ENCODE measurements around the gene LAMC1.
A peak's percentile ranks its signal among the peaks of the same experiment; 100 is the strongest.

LAMC1 gene

GRCh38 chr1:183081402-183082120 is 58.3 kb downstream of the LAMC1 start:
- no peak overlapping the region for H3K4me3 ChIP-seq (ENCODE audit: low read depth, low read length)
- peaks cover 4% of the 10 kb centered on the region for H3K79me2 ChIP-seq (ENCODE audit: control insufficient read depth, insufficient read depth, low read length, poor library complexity)
- no peak overlapping the region for H2AK5ac ChIP-seq (ENCODE audit: low read length)
- no peaks in the 10 kb centered on the region for H3K27me3 ChIP-seq (ENCODE audit: insufficient read depth, low read length)
- H3K36me3 ChIP-seq (ENCODE audit: control insufficient read depth in 1 of 2, insufficient read depth in 2 of 2, low read length in 2 of 2) = no peaks in the 10 kb centered on the region
- no peak overlapping the region for H3K14ac ChIP-seq (ENCODE audit: low read length)
- H3K9ac ChIP-seq (ENCODE audit: low read length) = no peak overlapping the region
- H2BK5ac ChIP-seq (ENCODE audit: low read depth, low read length, poor library complexity) = no peak overlapping the region
- H3K4me1 ChIP-seq (ENCODE audit: control insufficient read depth in 1 of 2, insufficient read depth in 2 of 2, low read length in 2 of 2) = peaks cover 0 to 3% of the 10 kb centered on the region in 2 experiments
- no CpG with 5 or more reads among the region's 4 CpGs for WGBS (ENCODE audit: extremely low coverage, insufficient coverage, insufficient read length)
- H3K18ac ChIP-seq (ENCODE audit: low read length) = no peak overlapping the region
- no peak overlapping the region for H3K4ac ChIP-seq (ENCODE audit: low read depth, low read length)
- H4K8ac ChIP-seq (ENCODE audit: low read depth, low read length) = no peak overlapping the region
- no peaks in the 10 kb centered on the region for H3K9me3 ChIP-seq (ENCODE audit: insufficient read depth, low read depth, low read length)
- no peak overlapping the region for H4K91ac ChIP-seq (ENCODE audit: low read depth, low read length)
- no peak overlapping the region for H3K27ac ChIP-seq (ENCODE audit: low read depth, low read length)
- H3K23ac ChIP-seq (ENCODE audit: low read length) = no peak overlapping the region
- DNase-seq = no peak
- no peak overlapping the region for H4K12ac ChIP-seq (ENCODE audit: low read depth, low read length)
- no peak overlapping the region for H2BK12ac ChIP-seq (ENCODE audit: low read length)
- H2BK120ac ChIP-seq (ENCODE audit: insufficient read depth, low read length, poor library complexity) = no peak overlapping the region
- H3K4me2 ChIP-seq (ENCODE audit: low read length) = no peak overlapping the region
- H2AFZ ChIP-seq (ENCODE audit: insufficient read depth, low read length, poor library complexity) = no peak overlapping the region
- H3K79me1 ChIP-seq (ENCODE audit: low read length) = no peaks in the 10 kb centered on the region

GRCh38 chr1:183082650-183083049 is 59.4 kb downstream of the LAMC1 start:
- H4K12ac ChIP-seq (ENCODE audit: low read depth, low read length) = no peak overlapping the region
- no peaks in the 10 kb centered on the region for H3K79me1 ChIP-seq (ENCODE audit: low read length)
- H3K18ac ChIP-seq (ENCODE audit: low read length) = no peak overlapping the region
- H2BK120ac ChIP-seq (ENCODE audit: insufficient read depth, low read length, poor library complexity) = no peak overlapping the region
- H3K79me2 ChIP-seq (ENCODE audit: control insufficient read depth, insufficient read depth, low read length, poor library complexity) = peaks cover 4% of the 10 kb centered on the region
- H2BK5ac ChIP-seq (ENCODE audit: low read depth, low read length, poor library complexity) = no peak overlapping the region
- H3K9ac ChIP-seq (ENCODE audit: low read length) = no peak overlapping the region
- no peak overlapping the region for H3K27ac ChIP-seq (ENCODE audit: low read depth, low read length)
- H3K36me3 ChIP-seq (ENCODE audit: control insufficient read depth in 1 of 2, insufficient read depth in 2 of 2, low read length in 2 of 2) = no peaks in the 10 kb centered on the region
- no peak overlapping the region for H3K4me3 ChIP-seq (ENCODE audit: low read depth, low read length)
- H3K4ac ChIP-seq (ENCODE audit: low read depth, low read length) = no peak overlapping the region
- no peak overlapping the region for H3K23ac ChIP-seq (ENCODE audit: low read length)
- H3K14ac ChIP-seq (ENCODE audit: low read length) = no peak overlapping the region
- H2AFZ ChIP-seq (ENCODE audit: insufficient read depth, low read length, poor library complexity) = no peak overlapping the region
- no CpG with 5 or more reads among the region's 1 CpG for WGBS (ENCODE audit: extremely low coverage, insufficient coverage, insufficient read length)
- no peaks in the 10 kb centered on the region for H3K9me3 ChIP-seq (ENCODE audit: insufficient read depth, low read depth, low read length)
- DNase-seq = no peak
- H2BK12ac ChIP-seq (ENCODE audit: low read length) = no peak overlapping the region
- H3K27me3 ChIP-seq (ENCODE audit: insufficient read depth, low read length) = no peaks in the 10 kb centered on the region
- no peak overlapping the region for H4K91ac ChIP-seq (ENCODE audit: low read depth, low read length)
- H4K8ac ChIP-seq (ENCODE audit: low read depth, low read length) = no peak overlapping the region
- no peak overlapping the region for H3K4me2 ChIP-seq (ENCODE audit: low read length)
- H2AK5ac ChIP-seq (ENCODE audit: low read length) = no peak overlapping the region
- H3K4me1 ChIP-seq (ENCODE audit: control insufficient read depth in 1 of 2, insufficient read depth in 2 of 2, low read length in 2 of 2) = peaks cover 0 to 3% of the 10 kb centered on the region in 2 experiments

- Histone ChIP-seq H3K4ac (ENCODE audit: low read depth, low read length) (no peak overlapping the region), H4K91ac (ENCODE audit: low read depth, low read length) (no peak overlapping the region), H2BK5ac (ENCODE audit: low read depth, low read length, poor library complexity) (no peak overlapping the region), H3K27ac (ENCODE audit: low read depth, low read length) (no peak overlapping the region), H2AFZ (ENCODE audit: insufficient read depth, low read length, poor library complexity) (no peak overlapping the region), H3K9ac (ENCODE audit: low read length) (no peak overlapping the region), H3K79me2 (ENCODE audit: control insufficient read depth, insufficient read depth, low read length, poor library complexity) (no peaks in the 10 kb centered on the region), H3K9me3 (ENCODE audit: insufficient read depth, low read depth, low read length) (no peaks in the 10 kb centered on the region), H4K8ac (ENCODE audit: low read depth, low read length) (no peak overlapping the region), H3K36me3 (ENCODE audit: control insufficient read depth in 1 of 2, insufficient read depth in 2 of 2, low read length in 2 of 2) (no peaks in the 10 kb centered on the region), H3K4me1 (ENCODE audit: control insufficient read depth in 1 of 2, insufficient read depth in 2 of 2, low read length in 2 of 2) (peaks cover 0 to 3% of the 10 kb centered on the region in 2 experiments), H2BK12ac (ENCODE audit: low read length) (no peak overlapping the region), H2AK5ac (ENCODE audit: low read length) (no peak overlapping the region), H3K27me3 (ENCODE audit: insufficient read depth, low read length) (no peaks in the 10 kb centered on the region), H3K14ac (ENCODE audit: low read length) (no peak overlapping the region), H3K18ac (ENCODE audit: low read length) (no peak overlapping the region), H3K79me1 (ENCODE audit: low read length) (no peaks in the 10 kb centered on the region), H2BK120ac (ENCODE audit: insufficient read depth, low read length, poor library complexity) (no peak overlapping the region), H3K4me2 (ENCODE audit: low read length) (no peak overlapping the region), H3K23ac (ENCODE audit: low read length) (no peak overlapping the region), H3K4me3 (ENCODE audit: low read depth, low read length) (no peak overlapping the region), H4K12ac (ENCODE audit: low read depth, low read length) (no peak overlapping the region)
- WGBS (ENCODE audit: extremely low coverage, insufficient coverage, insufficient read length) = no CpG with 5 or more reads among the region's 2 CpGs
- DNase-seq = peak in 1 of 2 donors; percentile 67
Observed at GRCh38 chr1:183087001-183087400, 63.8 kb downstream of the LAMC1 start.

GRCh38 chr1:183089025-183089639 is 65.9 kb downstream of the LAMC1 start:
- Histone ChIP-seq H2BK5ac (ENCODE audit: low read depth, low read length, poor library complexity) (no peak overlapping the region), H3K4me1 (ENCODE audit: control insufficient read depth in 1 of 2, insufficient read depth in 2 of 2, low read length in 2 of 2) (peaks cover 3 to 13% of the 10 kb centered on the region in 2 experiments), H3K79me2 (ENCODE audit: control insufficient read depth, insufficient read depth, low read length, poor library complexity) (no peaks in the 10 kb centered on the region), H3K9ac (ENCODE audit: low read length) (no peak overlapping the region), H3K36me3 (ENCODE audit: control insufficient read depth in 1 of 2, insufficient read depth in 2 of 2, low read length in 2 of 2) (no peaks in the 10 kb centered on the region), H4K8ac (ENCODE audit: low read depth, low read length) (no peak overlapping the region), H2BK120ac (ENCODE audit: insufficient read depth, low read length, poor library complexity) (no peak overlapping the region), H3K14ac (ENCODE audit: low read length) (no peak overlapping the region), H4K91ac (ENCODE audit: low read depth, low read length) (no peak overlapping the region), H3K27ac (ENCODE audit: low read depth, low read length) (no peak overlapping the region), H3K4me2 (ENCODE audit: low read length) (no peak overlapping the region), H2AK5ac (ENCODE audit: low read length) (no peak overlapping the region), H3K27me3 (ENCODE audit: insufficient read depth, low read length) (no peaks in the 10 kb centered on the region), H3K9me3 (ENCODE audit: insufficient read depth, low read depth, low read length) (no peaks in the 10 kb centered on the region), H4K12ac (ENCODE audit: low read depth, low read length) (no peak overlapping the region), H3K79me1 (ENCODE audit: low read length) (no peaks in the 10 kb centered on the region), H3K23ac (ENCODE audit: low read length) (no peak overlapping the region), H3K18ac (ENCODE audit: low read length) (no peak overlapping the region), H3K4ac (ENCODE audit: low read depth, low read length) (no peak overlapping the region), H3K4me3 (ENCODE audit: low read depth, low read length) (no peak overlapping the region), H2AFZ (ENCODE audit: insufficient read depth, low read length, poor library complexity) (no peak overlapping the region), H2BK12ac (ENCODE audit: low read length) (no peak overlapping the region)
- no peak for DNase-seq
- no CpG with 5 or more reads among the region's 3 CpGs for WGBS (ENCODE audit: extremely low coverage, insufficient coverage, insufficient read length)
